HG03378 (cell line): ENCODE data around the gene MYBPC3.
"Not testable (repeated sequence)": the region's sequence is repeated elsewhere in the genome, so short reads cannot be mapped to it uniquely, and the experiment has no call there.

Experiments
- ATAC-seq: cut with Tn5 transposase; IDR thresholded peaks from one replicate; pipeline ENCODE4 v1.9.1; 2021; ENCODE audit warnings: mild to moderate bottlenecking, moderate library complexity; ENCODE audit not compliant: unreplicated experiment

MYBPC3 gene

GRCh38 chr11:47327025-47327424 lies 25.5 kb downstream of the MYBPC3 start:
- no peak for ATAC-seq

- no peak for ATAC-seq
Measured at GRCh38 chr11:47326198-47326597, 26.3 kb downstream of the MYBPC3 start.

GRCh38 chr11:47325271-47326041 lies 27.0 kb downstream of the MYBPC3 start:
- ATAC-seq: no peak

- ATAC-seq: no peak
Measured at GRCh38 chr11:47324520-47324919, 28.0 kb downstream of the MYBPC3 start.

GRCh38 chr11:47318166-47318565 lies 34.3 kb downstream of the MYBPC3 start:
- no peak for ATAC-seq

GRCh38 chr11:47317064-47317828 lies 35.3 kb downstream of the MYBPC3 start:
- ATAC-seq: no peak

GRCh38 chr11:47316501-47316900 lies 36.0 kb downstream of the MYBPC3 start:
- not testable (repeated sequence) for ATAC-seq

- no peak for ATAC-seq
Measured at GRCh38 chr11:47314992-47315391, 37.5 kb downstream of the MYBPC3 start.

GRCh38 chr11:47308050-47308823 lies 44.3 kb downstream of the MYBPC3 start:
- no peak for ATAC-seq

- ATAC-seq: no peak
Measured at GRCh38 chr11:47306484-47306844, 46.0 kb downstream of the MYBPC3 start.

- ATAC-seq: no peak
Measured at GRCh38 chr11:47305734-47306483, 46.6 kb downstream of the MYBPC3 start.

- no peak for ATAC-seq
Measured at GRCh38 chr11:47302853-47303252, 49.6 kb downstream of the MYBPC3 start.

- ATAC-seq: no peak
Measured at GRCh38 chr11:47299078-47299477, 53.4 kb downstream of the MYBPC3 start.

GRCh38 chr11:47296045-47296444 lies 56.5 kb downstream of the MYBPC3 start:
- ATAC-seq: no peak

- ATAC-seq: no peak
Measured at GRCh38 chr11:47295385-47295784, 57.1 kb downstream of the MYBPC3 start.

- no peak for ATAC-seq
Measured at GRCh38 chr11:47289856-47290255, 62.6 kb downstream of the MYBPC3 start.

- no peak for ATAC-seq
Measured at GRCh38 chr11:47288066-47288465, 64.4 kb downstream of the MYBPC3 start.

- ATAC-seq: no peak
Measured at GRCh38 chr11:47285969-47286770, 66.3 kb downstream of the MYBPC3 start.

GRCh38 chr11:47284151-47284550 lies 68.4 kb downstream of the MYBPC3 start:
- ATAC-seq: no peak

GRCh38 chr11:47282462-47282861 lies 70.0 kb downstream of the MYBPC3 start:
- ATAC-seq: no peak
